Activated CD8-positive, alpha-beta memory T cell treated with anti-CD3 and anti-CD28 coated beads, Interleukin-2, amount 50 U/mL, for 24 hours (primary cell): ENCODE results near the gene GPR155.
A peak's percentile ranks its signal among the peaks of the same experiment; 100 is the strongest.
"Not testable (repeated sequence)": the region's sequence is repeated elsewhere in the genome, so short reads cannot be mapped to it uniquely, and the experiment has no call there.

Source experiments
- DNase-seq: peaks from one replicate; pipeline ENCODE4 v3.0.0-alpha.2; 2020; ENCODE audit errors: extremely low read depth

GPR155 gene

DNA sequence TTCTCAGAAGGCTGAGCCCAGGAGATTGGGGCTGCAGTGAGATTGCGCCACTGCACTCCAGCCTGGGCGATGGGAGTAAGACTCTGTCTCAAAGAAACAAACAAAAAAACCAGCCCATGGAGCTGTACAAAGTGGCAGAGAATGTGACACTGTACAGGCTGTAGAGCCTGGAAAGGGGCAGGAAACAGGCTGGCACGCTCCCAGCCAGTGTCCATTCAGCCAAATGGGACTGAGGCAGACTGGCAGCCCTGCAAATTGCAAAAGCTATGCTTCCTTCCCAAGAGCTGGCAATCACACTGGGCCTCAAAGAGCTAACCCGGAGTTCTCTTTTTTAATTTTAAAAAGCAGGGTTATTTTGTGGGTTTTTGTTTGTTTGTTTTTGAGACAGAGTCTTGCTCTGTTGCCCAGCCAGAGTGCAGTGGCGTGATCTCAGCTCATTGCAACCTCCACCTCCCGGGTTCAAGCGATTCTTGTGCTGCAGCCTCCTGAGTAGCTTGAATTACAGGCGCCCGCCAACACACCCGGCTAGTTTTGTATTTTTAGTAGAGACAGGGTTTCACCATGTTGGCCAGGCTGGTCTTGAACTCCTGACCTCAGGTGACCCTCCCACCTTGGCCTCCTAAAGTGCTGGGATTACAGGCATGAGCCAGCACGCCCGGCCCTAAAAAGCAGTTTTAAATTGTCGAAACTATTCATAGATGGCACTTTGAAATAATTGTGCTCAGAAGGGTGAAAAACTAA is 48.5 kb downstream of the GPR155 start:
- DNase-seq, result no peak

DNA sequence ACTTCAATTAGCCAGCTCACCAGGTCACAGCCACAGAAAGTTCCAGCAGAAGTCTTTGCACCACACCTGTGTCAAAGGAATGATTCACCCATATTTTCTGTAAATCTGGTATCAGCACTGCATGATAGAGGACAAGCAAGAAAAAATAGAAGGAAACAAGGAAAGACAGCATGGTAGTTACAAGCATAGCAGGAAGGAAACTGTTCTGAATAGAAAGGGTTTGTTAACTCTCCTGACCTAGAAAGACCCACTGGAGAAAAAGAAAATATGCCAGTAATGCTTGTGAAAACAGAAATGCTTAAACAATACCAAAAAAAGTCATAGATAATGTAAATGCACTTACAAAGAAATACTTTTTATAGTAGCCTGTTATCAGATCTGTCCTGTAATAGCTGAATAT is 50.5 kb downstream of the GPR155 start:
- no peak for DNase-seq

- DNase-seq, result no peak
Measured at GRCh38 chr2:174431902-174432301, 54.9 kb downstream of the GPR155 start.

- DNase-seq, result no peak
Measured at GRCh38 chr2:174430066-174430465, 56.8 kb downstream of the GPR155 start.

DNA sequence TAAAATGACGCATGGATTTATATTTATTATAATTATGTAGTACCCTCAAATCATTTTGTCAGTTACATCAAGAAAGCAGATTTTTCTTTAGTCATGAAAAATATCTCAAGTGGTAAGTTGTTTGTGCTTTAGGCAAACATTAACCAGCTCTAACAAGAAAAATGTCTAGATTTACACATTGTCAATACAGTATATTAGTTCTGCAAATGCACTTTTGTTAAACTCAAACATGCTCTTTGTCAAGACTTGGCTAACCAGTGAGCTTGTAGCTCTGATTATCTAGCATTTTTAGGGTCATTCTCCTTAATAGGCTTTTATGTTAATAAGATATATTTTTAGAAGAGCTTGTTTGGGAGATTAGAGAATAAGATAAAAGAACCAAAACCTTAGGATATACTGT is 58.6 kb downstream of the GPR155 start:
- no peak for DNase-seq

GRCh38 chr2:174412256-174412655 is 74.6 kb downstream of the GPR155 start:
- no peak for DNase-seq

DNA sequence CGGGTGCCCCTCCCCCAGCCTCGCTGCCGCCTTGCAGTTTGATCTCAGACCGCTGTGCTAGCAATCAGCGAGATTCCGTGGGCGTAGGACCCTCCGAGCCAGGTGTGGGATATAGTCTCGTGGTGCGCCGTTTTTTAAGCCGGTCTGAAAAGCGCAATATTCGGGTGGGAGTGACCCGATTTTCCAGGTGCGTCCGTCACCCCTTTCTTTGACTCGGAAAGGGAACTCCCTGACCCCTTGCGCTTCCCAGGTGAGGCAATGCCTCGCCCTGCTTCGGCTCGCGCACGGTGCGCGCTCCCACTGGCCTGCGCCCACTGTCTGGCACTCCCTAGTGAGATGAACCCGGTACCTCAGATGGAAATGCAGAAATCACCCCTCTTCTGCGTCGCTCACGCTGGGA is 76.8 kb downstream of the GPR155 start:
- DNase-seq, result not testable (repeated sequence)

- no peak for DNase-seq
Measured at GRCh38 chr2:174403628-174404027, 83.2 kb downstream of the GPR155 start.

DNA sequence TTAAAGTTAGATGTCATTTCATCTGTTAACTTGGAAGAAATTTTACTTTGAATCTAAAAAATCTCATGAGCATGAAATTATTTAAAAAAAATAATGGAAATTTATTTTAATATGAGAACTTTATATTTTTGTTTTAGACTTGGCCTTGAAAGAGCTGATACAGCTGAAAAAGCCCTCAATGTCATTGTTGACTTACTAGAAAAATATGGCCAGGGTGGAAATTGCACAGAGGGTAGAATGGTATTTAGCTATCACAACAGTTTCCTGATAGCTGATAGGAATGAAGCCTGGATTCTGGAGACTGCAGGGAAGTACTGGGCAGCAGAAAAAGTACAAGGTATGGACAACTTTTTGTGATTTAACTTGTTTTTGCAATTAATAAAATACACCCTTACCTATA is 86.0 kb downstream of the GPR155 start:
- DNase-seq, result no peak

GRCh38 chr2:174399171-174399570 is 87.7 kb downstream of the GPR155 start:
- DNase-seq, result no peak

GRCh38 chr2:174397773-174398172 is 89.1 kb downstream of the GPR155 start:
- DNase-seq, result no peak

GRCh38 chr2:174395969-174396630 is 90.7 kb downstream of the GPR155 start:
- DNase-seq, result no peak

- DNase-seq, result peak; percentile 50
Measured at GRCh38 chr2:174395284-174395968, 91.4 kb downstream of the GPR155 start, which contains the start of gene SCRN3. SCRN3 (plus strand) TSS chr2:174395730; CDS start chr2:174398284, 2,554 bp downstream.

DNA sequence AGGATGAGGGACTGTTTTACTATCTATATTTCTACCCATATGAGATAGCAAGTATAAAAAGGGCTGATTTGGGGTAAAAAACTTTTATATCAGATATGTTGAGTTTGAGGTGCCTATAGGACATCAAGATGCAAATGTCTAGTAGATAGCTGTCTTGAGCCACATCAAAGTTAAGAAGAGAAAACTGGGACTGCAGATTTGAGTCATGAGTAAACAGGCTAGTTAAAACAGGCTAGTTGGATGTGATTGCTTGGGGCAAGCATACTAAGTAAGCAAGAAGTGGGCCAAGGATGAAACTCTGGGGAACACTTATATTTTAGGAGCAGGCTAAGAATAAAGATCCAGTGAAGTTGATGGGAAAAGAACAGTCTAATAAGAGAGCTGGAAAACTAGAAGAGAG is 94.1 kb downstream of the GPR155 start:
- DNase-seq, result no peak

- DNase-seq, result not testable (repeated sequence)
Measured at GRCh38 chr2:174390303-174390702, 96.5 kb downstream of the GPR155 start.

GRCh38 chr2:174389542-174389941 is 97.3 kb downstream of the GPR155 start:
- no peak for DNase-seq

DNA sequence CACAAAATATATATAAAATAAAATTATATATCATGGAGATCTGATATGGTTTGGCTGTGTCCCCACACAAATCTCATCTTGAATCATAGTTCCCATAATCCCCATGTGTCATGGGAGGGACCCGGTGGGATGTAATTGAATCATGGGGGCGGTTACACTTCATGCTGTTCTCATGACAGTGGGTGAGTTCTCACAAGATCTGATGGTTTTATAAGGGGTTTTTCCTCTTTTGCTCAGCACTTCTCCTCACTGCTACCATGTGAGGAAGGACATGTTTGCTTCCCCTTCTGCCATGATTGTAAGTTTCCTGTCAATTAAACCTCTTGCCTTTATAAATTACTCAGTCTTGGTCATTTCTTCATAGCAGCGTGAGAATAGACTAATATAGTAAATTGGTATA is 98.1 kb downstream of the GPR155 start:
- not testable (repeated sequence) for DNase-seq

- no peak for DNase-seq
Measured at GRCh38 chr2:174385201-174385600, 101.6 kb downstream of the GPR155 start.

DNA sequence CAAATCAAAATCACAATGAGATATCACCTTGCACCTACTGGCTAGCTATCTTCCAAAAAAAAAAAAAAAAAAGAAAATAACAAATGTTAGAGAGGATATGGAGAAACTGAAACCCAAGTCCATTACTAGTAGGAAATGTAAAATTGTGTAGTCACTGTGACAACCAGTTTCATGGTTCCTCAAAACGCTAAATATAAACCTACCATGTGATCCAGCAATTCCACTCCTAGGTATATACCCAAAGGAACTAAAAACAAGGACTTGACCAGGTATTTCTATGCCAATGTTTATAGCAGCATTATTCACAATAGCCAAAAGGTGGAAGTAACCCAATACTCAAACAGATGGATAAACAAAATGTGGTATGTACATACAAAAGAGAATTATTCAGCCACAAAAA is 103.0 kb downstream of the GPR155 start:
- DNase-seq, result no peak
